Umbilical cord (tissue), 2 donors: ENCODE data around the gene KDM3B. TPM values are rescaled to one million over a fixed set of nuclear protein-coding genes. Genes with fewer than 3 reads are reported as not detected.
A peak's percentile ranks its signal among the peaks of the same experiment; 100 is the strongest.
"Not testable (repeated sequence)": the region's sequence is repeated elsewhere in the genome, so short reads cannot be mapped to it uniquely, and the experiment has no call there.

Experiments
- DNase-seq: peaks from one replicate; pipeline ENCODE4 v3.0.0-alpha.2; 2015; ENCODE audit warnings: low spot score
- total RNA-seq: library from RNA; depleted of rRNA; stranded (reverse); fragments of >200 nt; gene quantifications from one replicate; pipeline ENCODE4 v1.2.3, GENCODE V29; 2014; ENCODE audit warnings: low replicate concordance; ENCODE audit not compliant: insufficient read depth

Gene KDM3B
- total RNA-seq, 1 donor from 2014 or later: 48.2 TPM

GRCh38 chr5:138466125-138466899 lies 113.8 kb downstream of the KDM3B start:
- DNase-seq: peak; percentile 42

DNA sequence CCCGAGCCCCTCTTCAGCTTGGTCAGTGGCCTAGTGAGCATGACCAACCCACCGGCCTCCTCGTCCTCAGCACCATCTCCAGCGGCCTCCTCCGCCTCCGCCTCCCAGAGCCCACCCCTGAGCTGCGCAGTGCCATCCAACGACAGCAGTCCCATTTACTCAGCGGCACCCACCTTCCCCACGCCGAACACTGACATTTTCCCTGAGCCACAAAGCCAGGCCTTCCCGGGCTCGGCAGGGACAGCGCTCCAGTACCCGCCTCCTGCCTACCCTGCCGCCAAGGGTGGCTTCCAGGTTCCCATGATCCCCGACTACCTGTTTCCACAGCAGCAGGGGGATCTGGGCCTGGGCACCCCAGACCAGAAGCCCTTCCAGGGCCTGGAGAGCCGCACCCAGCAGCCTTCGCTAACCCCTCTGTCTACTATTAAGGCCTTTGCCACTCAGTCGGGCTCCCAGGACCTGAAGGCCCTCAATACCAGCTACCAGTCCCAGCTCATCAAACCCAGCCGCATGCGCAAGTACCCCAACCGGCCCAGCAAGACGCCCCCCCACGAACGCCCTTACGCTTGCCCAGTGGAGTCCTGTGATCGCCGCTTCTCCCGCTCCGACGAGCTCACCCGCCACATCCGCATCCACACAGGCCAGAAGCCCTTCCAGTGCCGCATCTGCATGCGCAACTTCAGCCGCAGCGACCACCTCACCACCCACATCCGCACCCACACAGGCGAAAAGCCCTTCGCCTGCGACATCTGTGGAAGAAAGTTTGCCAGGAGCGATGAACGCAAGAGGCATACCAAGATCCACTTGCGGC lies 114.6 kb downstream of the KDM3B start:
- DNase-seq: peak; percentile 28

- no peak for DNase-seq
These were observed 115.2 kb downstream of the KDM3B start for GRCh38 chr5:138467711-138468132.

DNA sequence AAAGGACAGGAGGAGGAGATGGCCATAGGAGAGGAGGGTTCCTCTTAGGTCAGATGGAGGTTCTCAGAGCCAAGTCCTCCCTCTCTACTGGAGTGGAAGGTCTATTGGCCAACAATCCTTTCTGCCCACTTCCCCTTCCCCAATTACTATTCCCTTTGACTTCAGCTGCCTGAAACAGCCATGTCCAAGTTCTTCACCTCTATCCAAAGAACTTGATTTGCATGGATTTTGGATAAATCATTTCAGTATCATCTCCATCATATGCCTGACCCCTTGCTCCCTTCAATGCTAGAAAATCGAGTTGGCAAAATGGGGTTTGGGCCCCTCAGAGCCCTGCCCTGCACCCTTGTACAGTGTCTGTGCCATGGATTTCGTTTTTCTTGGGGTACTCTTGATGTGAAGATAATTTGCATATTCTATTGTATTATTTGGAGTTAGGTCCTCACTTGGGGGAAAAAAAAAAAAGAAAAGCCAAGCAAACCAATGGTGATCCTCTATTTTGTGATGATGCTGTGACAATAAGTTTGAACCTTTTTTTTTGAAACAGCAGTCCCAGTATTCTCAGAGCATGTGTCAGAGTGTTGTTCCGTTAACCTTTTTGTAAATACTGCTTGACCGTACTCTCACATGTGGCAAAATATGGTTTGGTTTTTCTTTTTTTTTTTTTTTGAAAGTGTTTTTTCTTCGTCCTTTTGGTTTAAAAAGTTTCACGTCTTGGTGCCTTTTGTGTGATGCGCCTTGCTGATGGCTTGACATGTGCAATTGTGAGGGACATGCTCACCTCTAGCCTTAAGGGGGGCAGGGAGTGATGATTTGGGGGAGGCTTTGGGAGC lies 115.9 kb downstream of the KDM3B start:
- peak; percentile 26 for DNase-seq

DNA sequence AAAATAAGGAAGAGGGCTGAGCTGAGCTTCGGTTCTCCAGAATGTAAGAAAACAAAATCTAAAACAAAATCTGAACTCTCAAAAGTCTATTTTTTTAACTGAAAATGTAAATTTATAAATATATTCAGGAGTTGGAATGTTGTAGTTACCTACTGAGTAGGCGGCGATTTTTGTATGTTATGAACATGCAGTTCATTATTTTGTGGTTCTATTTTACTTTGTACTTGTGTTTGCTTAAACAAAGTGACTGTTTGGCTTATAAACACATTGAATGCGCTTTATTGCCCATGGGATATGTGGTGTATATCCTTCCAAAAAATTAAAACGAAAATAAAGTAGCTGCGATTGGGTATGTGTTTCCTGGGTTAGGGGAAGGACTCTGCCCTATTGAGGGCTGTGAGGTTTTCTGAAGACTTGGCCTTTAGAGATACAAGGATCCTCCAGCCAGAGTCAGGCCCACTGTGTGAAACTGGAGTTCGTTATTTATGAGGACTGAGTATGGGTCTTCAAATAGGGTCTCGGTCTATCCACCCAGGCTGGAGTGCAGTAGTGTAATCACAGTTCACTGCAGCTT lies 116.6 kb downstream of the KDM3B start:
- DNase-seq: no peak

DNA sequence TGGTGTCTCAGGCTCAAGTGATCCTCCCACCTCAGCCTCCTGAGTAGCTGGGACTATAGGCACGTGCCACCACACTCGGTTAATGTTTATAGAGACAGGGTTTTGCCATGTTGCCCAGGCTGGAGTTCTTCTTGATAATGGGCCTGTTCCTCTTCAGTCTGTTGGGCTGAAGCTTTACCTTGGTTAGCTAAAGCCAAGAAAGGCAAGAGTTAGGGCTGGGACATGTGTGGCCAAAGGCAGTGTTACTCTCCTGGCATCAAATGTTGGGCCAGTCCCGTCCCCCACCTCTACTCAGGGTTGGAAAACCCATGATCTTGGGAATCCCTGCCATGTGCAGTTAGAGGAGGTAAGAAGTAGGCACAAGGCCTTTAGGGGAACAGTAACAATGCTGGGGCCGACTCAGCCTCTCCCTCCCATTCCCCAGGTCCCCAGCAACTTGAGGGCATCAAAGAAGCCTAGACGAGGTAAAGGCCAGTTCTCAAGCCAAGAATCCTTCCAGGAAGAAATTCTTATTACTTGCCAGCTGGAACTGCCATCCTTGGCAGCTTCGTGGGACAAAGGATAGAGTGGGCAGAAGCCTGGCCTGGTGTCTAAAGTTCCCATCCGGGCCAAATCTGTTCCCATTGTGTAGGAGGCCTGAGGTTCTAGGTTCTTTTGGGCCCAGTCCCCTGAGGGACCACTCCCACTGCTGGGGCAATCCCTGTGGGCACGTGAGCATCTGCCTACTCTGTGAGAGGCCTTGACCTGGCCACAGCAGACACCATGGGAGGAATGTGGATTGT lies 117.2 kb downstream of the KDM3B start:
- no peak for DNase-seq

DNA sequence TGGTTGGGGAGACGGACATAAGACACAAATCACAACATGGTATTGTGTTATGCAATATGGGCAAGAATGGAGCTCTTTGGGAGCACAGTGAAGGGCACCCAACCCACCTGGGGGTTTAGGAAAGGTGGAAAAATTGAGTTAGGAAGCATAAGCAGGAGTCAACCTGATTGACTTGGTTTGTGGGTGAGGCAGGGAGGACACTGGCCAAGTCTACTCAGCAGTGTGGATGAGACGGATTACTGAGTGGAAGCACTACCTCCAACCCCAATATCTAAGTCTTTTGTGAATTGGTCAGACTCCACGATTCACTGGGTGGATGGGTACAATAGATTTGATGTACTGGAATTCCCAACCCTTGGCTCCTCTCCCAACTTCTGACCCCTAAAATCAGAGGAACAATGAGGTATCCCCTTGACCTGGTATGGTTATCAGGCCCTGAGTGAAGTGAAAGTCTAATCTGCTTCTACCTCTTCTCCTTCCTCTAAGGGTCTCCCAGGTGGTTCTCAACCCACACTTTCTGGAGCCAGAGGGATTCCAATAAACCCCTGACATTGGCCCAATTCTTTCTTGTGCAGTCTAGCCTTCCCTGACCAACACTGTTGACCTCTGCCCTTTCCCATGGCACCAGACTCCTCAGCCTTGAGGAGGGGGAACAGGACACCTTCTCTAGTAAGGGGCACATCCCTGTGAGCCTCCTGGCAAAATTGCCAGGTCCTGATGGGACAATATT lies 118.0 kb downstream of the KDM3B start:
- DNase-seq: peak; percentile 64

DNA sequence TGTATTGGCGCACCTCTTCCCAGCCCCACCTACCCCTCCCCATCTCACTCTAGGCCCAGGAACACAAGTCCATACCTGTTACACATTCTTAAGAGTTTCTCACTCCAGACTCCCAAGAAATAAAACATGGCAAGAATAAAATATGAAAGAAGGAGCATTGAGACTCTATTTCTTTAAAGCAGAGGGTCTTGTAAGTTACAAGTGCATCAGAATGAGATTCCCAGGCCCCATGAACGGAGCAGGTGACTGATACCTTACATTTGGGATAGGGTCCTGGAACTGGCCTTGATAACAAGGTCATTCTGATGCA lies 118.5 kb downstream of the KDM3B start:
- no peak for DNase-seq

GRCh38 chr5:138472353-138472752 lies 119.9 kb downstream of the KDM3B start:
- no peak for DNase-seq

GRCh38 chr5:138473151-138473550 lies 120.7 kb downstream of the KDM3B start:
- DNase-seq: not testable (repeated sequence)

- DNase-seq: no peak
These were observed 124.4 kb downstream of the KDM3B start for GRCh38 chr5:138476918-138477317.

GRCh38 chr5:138482638-138483037 lies 130.2 kb downstream of the KDM3B start:
- DNase-seq: no peak

Other genes with a start within 250 kb of the KDM3B start
- not detected for gene NME5, start 213.3 kb upstream of the KDM3B start, total RNA-seq
- 19.3 TPM for gene BRD8, start 174.1 kb upstream of the KDM3B start, total RNA-seq
- gene KIF20A, start 173.6 kb upstream of the KDM3B start, total RNA-seq: 6.0 TPM
- gene CDC23, start 139.4 kb upstream of the KDM3B start, total RNA-seq: 38.8 TPM
- 0.96 TPM for gene GFRA3, start 78.1 kb upstream of the KDM3B start, total RNA-seq
- gene CDC25C, start 20.9 kb upstream of the KDM3B start, total RNA-seq: 2.2 TPM
- gene FAM53C, start 14.4 kb upstream of the KDM3B start, total RNA-seq: 23.8 TPM
- 1.4 TPM for gene REEP2, start 86.4 kb downstream of the KDM3B start, total RNA-seq
- 24.1 TPM for gene EGR1, start 112.8 kb downstream of the KDM3B start, total RNA-seq
- 64.0 TPM for gene ETF1, start 190.6 kb downstream of the KDM3B start, total RNA-seq
- 98.5 TPM for gene HSPA9, start 222.7 kb downstream of the KDM3B start, total RNA-seq